Activated effector memory CD4-positive, alpha-beta T cell treated with anti-CD3 and anti-CD28 coated beads, Interleukin-2, amount 50 U/mL, for 16 hours (primary cell): ENCODE results near the gene DEFB114.

Experiments used
- DNase-seq: peaks from one replicate; pipeline ENCODE4 v3.0.0-alpha.2; 2020

The DEFB114 gene

DNA sequence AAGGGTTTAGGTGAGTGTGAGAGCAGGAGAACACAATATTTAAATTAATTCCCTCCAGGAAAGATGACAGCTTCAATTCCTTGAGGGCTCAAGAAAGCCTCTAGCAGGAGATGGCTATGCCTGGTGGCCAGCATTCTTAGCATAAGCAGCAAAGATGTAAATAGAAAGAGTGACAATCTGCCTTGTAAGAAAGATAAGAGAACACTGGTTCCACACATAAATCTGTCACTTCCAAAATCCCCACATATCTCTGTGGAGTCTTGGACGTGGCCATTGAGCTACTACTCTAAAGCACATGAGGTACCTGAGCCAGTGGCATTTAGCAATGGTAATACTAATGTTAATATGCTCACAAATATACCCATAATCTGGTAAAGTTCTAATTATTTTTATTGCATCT is 29.2 kb downstream of the DEFB114 start:
- no peak for DNase-seq

DNA sequence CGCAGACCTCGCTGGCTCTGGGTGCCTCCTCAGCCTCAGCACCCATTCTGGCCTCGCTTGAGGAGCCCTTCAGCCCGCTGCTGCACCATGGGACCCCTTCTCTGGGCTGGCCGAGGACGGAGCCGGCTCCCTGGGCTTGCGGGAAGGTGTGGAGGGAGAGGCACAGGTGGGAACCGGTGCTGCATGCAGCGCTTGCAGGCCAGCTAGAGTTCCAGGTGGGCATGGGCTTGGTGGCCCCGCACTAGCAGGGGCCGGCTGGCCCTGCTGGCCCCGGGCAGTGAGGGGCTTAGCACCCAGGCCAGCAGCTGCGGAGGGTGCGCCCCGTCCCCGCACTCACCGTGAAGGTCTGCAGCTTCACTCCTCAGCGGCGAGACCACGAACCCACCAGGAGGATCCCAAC is 30.4 kb downstream of the DEFB114 start:
- DNase-seq = no peak

DNA sequence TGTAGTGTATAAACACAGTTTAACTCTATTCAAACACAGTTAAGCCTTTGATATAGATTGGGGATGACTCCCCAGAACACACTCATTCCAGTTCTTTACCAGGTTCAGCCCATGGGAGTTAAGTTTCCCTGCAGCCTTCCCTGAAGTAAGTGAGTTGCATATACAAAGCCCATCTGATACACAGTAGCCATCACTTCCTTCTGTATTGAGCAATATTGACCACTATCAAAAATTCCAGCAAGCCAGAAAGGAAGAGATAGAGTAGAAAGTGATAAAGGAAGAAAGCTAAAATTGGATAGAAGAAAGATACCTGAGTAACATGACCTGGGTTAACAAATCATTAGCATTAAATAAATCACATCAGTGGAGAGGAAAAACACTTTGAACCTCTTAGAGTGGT is 34.6 kb downstream of the DEFB114 start:
- no peak for DNase-seq

DNA sequence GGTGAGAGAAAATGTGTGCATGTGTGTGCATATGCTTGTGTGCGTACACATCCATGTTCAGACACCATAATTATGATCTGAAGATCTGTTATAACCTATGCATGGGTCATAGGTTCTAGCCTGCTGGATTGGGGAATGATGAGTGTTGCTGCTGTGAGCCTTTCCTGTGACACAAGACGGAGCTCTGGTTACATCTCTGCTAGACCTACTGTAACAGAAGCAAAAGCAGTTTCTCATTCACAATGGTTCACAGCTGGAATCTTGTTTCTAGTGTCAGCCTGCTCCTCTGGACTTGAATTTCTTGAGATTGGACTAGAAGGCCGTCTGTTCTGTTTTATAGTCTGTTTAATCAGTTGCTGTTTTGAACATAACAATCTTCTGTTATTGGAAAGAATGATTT is 40.1 kb downstream of the DEFB114 start:
- DNase-seq = no peak

DNA sequence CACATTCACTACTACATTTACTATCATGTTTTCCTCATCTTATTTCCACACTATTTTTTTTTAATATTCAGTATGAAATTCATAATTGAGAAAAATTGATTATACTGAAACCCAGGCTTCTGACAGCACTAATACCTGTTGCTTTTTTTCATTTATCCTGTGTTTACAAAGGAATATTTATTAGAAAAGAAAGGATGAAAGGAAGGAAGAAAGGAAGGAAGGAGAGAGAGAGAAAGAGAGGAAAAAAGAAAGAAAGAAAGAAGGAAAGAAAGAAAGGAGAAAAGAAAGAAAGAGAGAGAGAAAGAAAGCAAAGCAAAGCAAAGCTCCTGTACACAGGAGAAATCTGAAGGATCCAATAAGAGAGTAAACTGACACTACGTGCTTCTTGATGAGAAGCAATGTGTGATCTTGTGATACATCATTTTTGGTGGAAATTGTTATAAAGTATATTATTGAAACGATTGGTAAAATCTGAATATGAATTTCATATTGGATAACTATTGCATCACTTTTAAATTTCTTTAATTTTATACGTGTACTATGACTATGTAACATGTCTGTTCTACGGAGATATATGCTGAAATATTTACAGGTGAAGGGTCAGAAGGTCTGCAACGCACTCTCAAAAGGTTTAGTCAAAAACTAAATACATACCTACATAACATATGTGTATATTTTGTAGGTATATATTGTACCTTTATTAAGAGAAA is 43.9 kb downstream of the DEFB114 start:
- no peak for DNase-seq

DNA sequence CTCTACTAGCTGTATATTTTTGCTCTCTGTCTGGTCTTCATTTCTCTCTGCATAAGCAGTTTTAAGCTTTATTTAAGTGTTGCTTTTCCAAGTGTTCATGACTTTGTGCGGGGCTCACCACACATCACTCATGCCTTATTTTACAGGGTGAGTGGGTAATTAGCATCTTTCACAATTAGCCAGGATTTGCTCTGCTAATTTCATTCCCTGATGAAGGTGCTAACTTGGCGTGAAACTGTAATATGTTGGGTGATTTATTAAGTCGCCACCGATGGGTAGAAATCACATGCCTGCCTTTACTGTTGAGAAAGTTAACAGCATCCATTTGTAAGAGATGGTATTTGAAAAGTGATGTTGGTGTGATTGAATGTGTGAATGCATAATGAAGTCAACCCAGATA is 44.7 kb downstream of the DEFB114 start:
- no peak for DNase-seq

DNA sequence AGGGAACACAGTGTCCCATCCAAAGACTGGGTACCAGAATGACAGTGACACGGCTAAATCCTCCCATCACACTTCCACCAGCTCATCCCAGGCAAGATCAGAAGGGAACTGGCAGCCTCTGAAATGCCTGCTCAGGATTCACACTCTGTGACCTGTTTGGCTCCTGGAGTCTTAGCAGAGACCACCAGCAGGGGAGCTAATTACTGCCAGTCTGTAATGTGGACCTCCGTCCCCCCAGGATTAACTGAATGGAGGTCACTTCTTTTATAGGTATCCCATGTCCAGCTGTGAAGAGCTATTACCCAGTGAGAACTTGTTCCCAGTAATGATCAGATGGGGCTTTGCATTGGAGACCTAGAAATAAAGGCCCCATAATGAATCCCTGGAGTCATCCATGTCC is 45.2 kb downstream of the DEFB114 start:
- DNase-seq = no peak

DNA sequence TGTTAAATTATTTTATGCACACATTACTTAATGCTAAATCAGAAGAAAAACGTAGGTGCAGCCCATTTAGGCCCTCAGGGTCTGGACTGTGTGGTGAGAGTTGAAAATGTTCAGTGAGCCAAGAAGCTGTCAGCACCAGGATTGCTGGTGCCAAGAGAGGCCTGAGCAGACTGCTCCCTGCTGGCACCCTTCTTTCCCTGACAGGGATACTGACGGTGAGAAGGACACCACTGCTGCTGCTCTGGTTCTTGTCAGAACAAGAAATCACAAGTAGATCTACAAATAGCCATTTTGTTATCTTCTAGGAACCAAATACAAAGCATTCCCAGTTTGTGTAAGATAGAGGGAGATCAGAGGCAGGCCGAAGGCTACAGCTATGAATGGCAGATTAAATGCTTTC is 48.9 kb downstream of the DEFB114 start:
- no peak for DNase-seq

DNA sequence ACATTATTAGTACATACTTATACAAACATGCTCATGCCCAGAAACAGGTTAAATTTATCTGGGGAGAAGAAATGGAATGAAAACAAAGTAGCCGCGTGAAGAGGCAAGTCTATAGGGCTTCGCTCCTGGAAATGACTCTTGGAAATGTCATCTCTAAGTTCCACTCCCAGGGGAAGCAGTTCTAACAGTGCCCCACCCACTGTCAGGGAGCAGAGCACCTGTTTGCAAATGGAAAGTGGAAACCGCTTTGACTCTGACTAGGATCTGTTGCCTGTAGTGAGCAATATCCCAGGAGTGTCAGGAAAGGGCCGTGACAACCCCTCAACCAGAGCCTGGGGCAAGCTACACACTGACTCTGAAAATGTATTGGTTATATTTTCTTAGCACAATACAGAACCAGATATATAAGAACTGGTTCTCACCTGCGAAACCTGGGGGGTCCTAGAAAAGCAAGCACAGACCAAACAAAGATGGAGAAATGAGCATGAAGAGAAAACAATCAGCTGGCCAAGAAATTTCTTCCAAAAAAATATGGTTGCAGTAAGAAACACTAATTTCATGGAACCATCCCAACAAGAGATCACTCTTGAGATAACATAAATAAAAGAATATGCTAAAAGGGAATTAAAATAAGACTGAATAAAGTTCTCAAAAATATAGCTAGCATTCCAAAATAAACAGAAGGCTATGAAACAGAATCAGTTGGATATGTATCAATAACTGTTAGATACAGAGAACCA is 50.2 kb downstream of the DEFB114 start:
- no peak for DNase-seq

DNA sequence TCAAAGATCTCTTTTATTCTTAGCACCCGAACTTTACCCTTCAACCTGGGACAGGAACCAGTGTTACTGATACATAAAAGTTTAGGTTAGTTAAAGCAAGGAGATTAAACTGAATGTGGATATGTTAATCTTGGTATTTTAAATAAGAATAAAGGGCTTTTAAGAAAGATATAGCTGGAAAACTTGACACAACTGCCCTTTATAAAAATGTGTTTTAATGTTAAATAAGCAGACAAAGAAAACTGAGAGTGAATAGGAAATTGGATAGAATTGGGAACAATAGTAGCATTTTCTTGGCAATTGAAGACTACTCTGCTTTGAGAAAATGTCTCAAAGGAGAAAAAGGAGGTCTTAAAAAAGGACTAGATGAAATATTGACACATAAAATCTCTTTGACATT is 51.8 kb downstream of the DEFB114 start:
- DNase-seq = no peak

DNA sequence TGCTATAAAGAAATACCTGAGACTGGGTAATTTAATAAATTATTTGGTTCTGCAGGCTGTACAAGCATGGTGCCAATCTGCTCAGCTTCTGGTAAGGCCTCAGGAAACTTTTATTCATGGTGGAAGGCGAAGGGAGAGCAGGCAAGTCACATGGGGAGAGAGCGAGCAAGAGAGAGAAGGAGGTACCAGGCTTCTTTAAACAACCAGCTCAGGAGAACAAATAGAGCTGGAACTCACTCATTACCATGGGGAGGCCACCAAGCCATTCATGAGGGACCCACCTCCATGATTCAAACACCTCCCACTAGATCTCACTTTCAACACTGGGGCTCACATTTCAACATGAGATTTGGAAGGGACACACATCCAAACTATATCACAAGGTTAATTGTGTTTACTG is 52.7 kb downstream of the DEFB114 start:
- DNase-seq = no peak
